K562 (cell line): ENCODE data around the gene PHYKPL. TPM values are rescaled to one million over a fixed set of nuclear protein-coding genes. Genes with fewer than 3 reads are reported as not detected.

Experiments
- ATAC-seq: fragments of 200-7000 bp; cut with Tn5 transposase; 3 replicates; pipeline ENCODE4 v1.9.1; 2020; ENCODE audit warnings: moderate library complexity
- BruUV-seq: library from RNA; stranded (reverse); fragments of 400-500 nt; replicated peaks from 2 replicates; lab custom pipeline; 2021; lab: Mats Ljungman, UMichigan
- CTCF ChIA-PET: fragments of 300-600 bp; formaldehyde crosslinking; extraction: SDS; loops from one replicate; lab custom pipeline; 2021; ENCODE audit warnings: low intra/inter-chr PET ratio; lab: Yijun Ruan, JAX
- POLR2A ChIA-PET: fragments of 300-600, 350-650 bp; sonication (Branson Sonifier 250); formaldehyde crosslinking; extraction: SDS; loops from one replicate; lab custom pipeline; 2021; ENCODE audit warnings: antibody characterized with exemption, inconsistent platforms; lab: Yijun Ruan, JAX
- DNase-seq, 4 experiments: peaks; one replicate each; pipeline versions ENCODE4 v3.0.0 to v3.0.0-alpha.2; 2011 to 2018; ENCODE audit warnings: low spot score in 3 of 4, mixed read lengths in 3 of 4; ENCODE audit errors: extremely low read depth in 1 of 4
- FAIRE-seq: peaks from 2 replicates; lab custom pipeline; 2011; peaks lifted over from hg19 to GRCh38; lab: Jason Lieb, UNC
- H2AFZ ChIP-seq: 2 replicates; pipeline ENCODE4 v1.6.0; 2011; ENCODE audit warnings: low read depth, low read length, control low read depth, inconsistent platforms
- H3K27ac ChIP-seq: fragments of 200-600 bp; 3 replicates; pipeline ENCODE4 v1.8.0; 2011; ENCODE audit warnings: low read depth, mild to moderate bottlenecking, control low read depth, inconsistent platforms, low read length, moderate library complexity, mixed read lengths; ENCODE audit errors: extremely low read depth
- H3K27me3 ChIP-seq, 2 experiments: fragments of 300-600 bp in 1 of 2; 2 replicates in 1 of 2; 3 replicates in 1 of 2; pipeline versions ENCODE4 v1.6.0 to v1.8.0; 2011; ENCODE audit warnings: inconsistent platforms in 2 of 2, low read length in 2 of 2, mild to moderate bottlenecking in 1 of 2, mixed read lengths in 1 of 2, moderate library complexity in 1 of 2; ENCODE audit not compliant: control insufficient read depth in 2 of 2, insufficient read depth in 2 of 2
- H3K36me3 ChIP-seq: fragments of 300-600 bp; 3 replicates; pipeline ENCODE4 v1.8.0; 2011; ENCODE audit warnings: mild to moderate bottlenecking, low read length, inconsistent platforms; ENCODE audit not compliant: control insufficient read depth, insufficient read depth
- H3K4me1 ChIP-seq, 2 experiments: fragments of 200-600 bp in 1 of 2; replicated peaks in 1 of 2; 2 replicates in 1 of 2; 3 replicates in 1 of 2; pipeline versions ENCODE4 v1.5.1 to v1.8.0; 2011; ENCODE audit warnings: inconsistent platforms in 2 of 2, low read length in 2 of 2, mild to moderate bottlenecking in 1 of 2, mixed read lengths in 1 of 2, moderate library complexity in 1 of 2; ENCODE audit not compliant: control insufficient read depth in 2 of 2, insufficient read depth in 2 of 2
- H3K4me2 ChIP-seq: 2 replicates; pipeline ENCODE4 v1.6.1; 2011; ENCODE audit warnings: low read length, control low read depth, inconsistent platforms, mixed read lengths; ENCODE audit not compliant: insufficient read depth
- H3K4me3 ChIP-seq: fragments of 200-600 bp; sonication (generic), shearing (Covaris generic); 2 replicates; pipeline ENCODE4 v1.5.1; 2016; ENCODE audit warnings: control low read depth, inconsistent platforms
- H3K79me2 ChIP-seq: fragments of 200-600 bp; 3 replicates; pipeline ENCODE4 v1.8.0; 2011; ENCODE audit warnings: low read length, inconsistent platforms; ENCODE audit not compliant: control insufficient read depth, insufficient read depth
- H3K9ac ChIP-seq, 2 experiments: 2 replicates each; pipeline versions ENCODE4 v1.6.0 to v1.6.1; 2011; ENCODE audit warnings: low read depth in 2 of 2, low read length in 2 of 2, control low read depth in 1 of 2, inconsistent platforms in 1 of 2, mild to moderate bottlenecking in 1 of 2, mixed read lengths in 1 of 2; ENCODE audit not compliant: insufficient read depth in 1 of 2
- H3K9me1 ChIP-seq: one replicate; pipeline ENCODE4 v1.6.0; 2011; ENCODE audit warnings: inconsistent platforms, mild to moderate bottlenecking, low read length, moderate library complexity; ENCODE audit not compliant: control insufficient read depth, insufficient read depth
- H3K9me3 ChIP-seq: replicated peaks from 2 replicates; pipeline ENCODE4 v1.5.1; 2011; ENCODE audit warnings: low read depth, low read length, inconsistent platforms; ENCODE audit not compliant: control insufficient read depth, insufficient read depth
- H4K20me1 ChIP-seq: replicated peaks from 2 replicates; pipeline ENCODE4 v1.6.1; 2011; ENCODE audit warnings: low read length, inconsistent platforms, mixed read lengths; ENCODE audit not compliant: control insufficient read depth, insufficient read depth
- BHLHE40 ChIP-seq: IDR thresholded peaks from 2 replicates; pipeline ENCODE4 v1.6.1; 2011; ENCODE audit warnings: low read length, improper control_type of control experiment
- CEBPB ChIP-seq: fragments of 450-650 bp; IDR thresholded peaks from 2 replicates; pipeline ENCODE4 v1.6.1; 2016; ENCODE audit warnings: missing genetic modification characterization, missing compliant biosample characterization
- CEBPG ChIP-seq, 3 experiments: fragments of 200-800 bp in 1 of 3; sonication (Bioruptor generic) in 1 of 3; sonication (generic) in 1 of 3; formaldehyde crosslinking in 1 of 3; IDR thresholded peaks in 2 of 3; conservative IDR thresholded peaks in 1 of 3; 2 replicates each; pipeline versions ENCODE4 v1.6.1 to v1.8.0; 2016 to 2022; ENCODE audit warnings: missing compliant biosample characterization in 2 of 3, missing genetic modification characterization in 2 of 3, mild to moderate bottlenecking in 1 of 3, missing genetic modification reagents in 1 of 3
- GTF2E2 ChIP-seq: fragments of 200-800 bp; sonication (Bioruptor generic); IDR thresholded peaks from 2 replicates; pipeline ENCODE4 v1.6.1; 2016; ENCODE audit warnings: missing genetic modification characterization, missing compliant biosample characterization
- L3MBTL2 ChIP-seq: fragments of 450-650 bp; IDR thresholded peaks from 2 replicates; pipeline ENCODE4 v1.6.1; 2016; ENCODE audit warnings: mild to moderate bottlenecking, moderate library complexity
- MAZ ChIP-seq, 2 experiments: fragments of 450-650 bp in 1 of 2; sonication (generic) in 1 of 2; formaldehyde crosslinking; IDR thresholded peaks in 1 of 2; conservative IDR thresholded peaks in 1 of 2; 2 replicates each; pipeline versions ENCODE4 v1.4.0 to v1.5.0; 2020; ENCODE audit warnings: mild to moderate bottlenecking in 1 of 2, missing genetic modification reagents in 1 of 2
- RB1 ChIP-seq: fragments of 450-650 bp; IDR thresholded peaks from 2 replicates; pipeline ENCODE4 v1.6.1; 2017; ENCODE audit warnings: low read depth, mild to moderate bottlenecking
- SLC30A9 ChIP-seq: fragments of 250-450 bp; sonication (Bioruptor Pico); IDR thresholded peaks from 2 replicates; pipeline ENCODE4 v1.8.0; 2022; ENCODE audit warnings: mild to moderate bottlenecking, moderate library complexity
- STAG1 ChIP-seq: sonication (generic); formaldehyde crosslinking; IDR thresholded peaks from 2 replicates; pipeline ENCODE4 v1.5.0; 2020; ENCODE audit warnings: missing genetic modification reagents, borderline replicate concordance
- THRAP3 ChIP-seq: fragments of 450-650 bp; IDR thresholded peaks from 2 replicates; pipeline ENCODE4 v1.6.1; 2016; ENCODE audit warnings: mild to moderate bottlenecking, inconsistent platforms, borderline replicate concordance
- WGBS: fragments of 100-300 bp; shearing (Covaris generic); methylation state at CpG from one replicate; pipeline ENCODE4 v1.1.6; 2016; ENCODE audit warnings: low coverage, mixed read lengths; ENCODE audit not compliant: insufficient coverage; ENCODE audit errors: missing lambda C conversion rate; 5-methylcytosine and 5-hydroxymethylcytosine counted together
- in situ Hi-C: fragments of 300-500 bp; cut with MboI; formaldehyde crosslinking; loops from 4 replicates; pipeline ENCODE4 v1.15.0; 2018; ENCODE audit warnings: inconsistent platforms, mixed read lengths
- intact Hi-C: fragments of 100-400 bp; cut with micrococcal nuclease; formaldehyde crosslinking; loops from 2 replicates; pipeline ENCODE4 v1.14.2; 2022
- polyA plus RNA-seq, 8 experiments: library from polyadenylated mRNA; depleted of rRNA in 4 of 8; stranded (reverse) in 5 of 8; unstranded in 3 of 8; fragments of >200 nt; fragmentation: Nextera tagmentation in 2 of 8; fragmentation: Illumina TruSeq in 1 of 8; extraction: Ambion mirVana in 2 of 8; extraction: Trizol in 1 of 8; gene quantifications; 2 replicates each; pipeline versions ENCODE4 v1.2.1 to v1.2.3, GENCODE V29; 2011 to 2014; ENCODE audit warnings: inconsistent platforms in 1 of 8, missing spikeins in 1 of 8
- total RNA-seq, 7 experiments: library from RNA; depleted of rRNA in 6 of 7; stranded (reverse); fragments of >200 nt in 6 of 7; fragmentation: Illumina TruSeq in 2 of 7; extraction: Trizol in 2 of 7; gene quantifications; 2 replicates each; pipeline versions ENCODE4 v1.2.1 to v1.2.3, GENCODE V29; 2011 to 2021; ENCODE audit warnings: low replicate concordance in 1 of 7
- TF ChIP-seq, protein P1 (sequence below): fragments of 250-450 bp; sonication (Bioruptor Pico); IDR thresholded peaks from 2 replicates; pipeline ENCODE4 v1.8.0; 2021; ENCODE audit warnings: moderate library complexity, mild to moderate bottlenecking, inconsistent platforms

Gene PHYKPL
- total and polyA plus RNA-seq, 9 of the 15 experiments (the other 6 are each of a cell fraction or from before 2014, with no cell fraction given): 4.7 to 34.7 (median 18.6) TPM

DNA sequence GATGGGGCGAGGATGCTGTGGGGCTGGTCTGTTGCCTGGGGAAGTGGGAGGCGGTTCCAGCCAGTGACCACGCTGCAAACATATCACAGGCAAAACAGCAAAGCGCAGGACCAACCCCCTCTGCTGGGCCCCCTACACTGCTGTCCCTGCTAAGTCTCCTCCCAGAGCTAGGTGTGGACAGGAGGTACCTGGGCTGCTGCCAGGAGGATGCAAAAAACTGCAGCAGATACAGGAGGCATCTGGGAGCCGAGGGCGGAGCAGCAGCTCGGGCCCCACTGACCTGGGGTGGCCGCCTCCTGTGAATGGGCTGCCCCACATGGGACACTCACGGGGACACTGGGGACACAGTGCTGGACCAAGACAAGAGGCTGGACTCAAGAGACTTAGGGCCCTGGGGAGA lies 48.0 kb upstream of the PHYKPL start:
- no peak for FAIRE-seq
- BruUV-seq: no TSS peak
- WGBS: 29% methylated on average over 9 of the region's 9 CpGs

DNA sequence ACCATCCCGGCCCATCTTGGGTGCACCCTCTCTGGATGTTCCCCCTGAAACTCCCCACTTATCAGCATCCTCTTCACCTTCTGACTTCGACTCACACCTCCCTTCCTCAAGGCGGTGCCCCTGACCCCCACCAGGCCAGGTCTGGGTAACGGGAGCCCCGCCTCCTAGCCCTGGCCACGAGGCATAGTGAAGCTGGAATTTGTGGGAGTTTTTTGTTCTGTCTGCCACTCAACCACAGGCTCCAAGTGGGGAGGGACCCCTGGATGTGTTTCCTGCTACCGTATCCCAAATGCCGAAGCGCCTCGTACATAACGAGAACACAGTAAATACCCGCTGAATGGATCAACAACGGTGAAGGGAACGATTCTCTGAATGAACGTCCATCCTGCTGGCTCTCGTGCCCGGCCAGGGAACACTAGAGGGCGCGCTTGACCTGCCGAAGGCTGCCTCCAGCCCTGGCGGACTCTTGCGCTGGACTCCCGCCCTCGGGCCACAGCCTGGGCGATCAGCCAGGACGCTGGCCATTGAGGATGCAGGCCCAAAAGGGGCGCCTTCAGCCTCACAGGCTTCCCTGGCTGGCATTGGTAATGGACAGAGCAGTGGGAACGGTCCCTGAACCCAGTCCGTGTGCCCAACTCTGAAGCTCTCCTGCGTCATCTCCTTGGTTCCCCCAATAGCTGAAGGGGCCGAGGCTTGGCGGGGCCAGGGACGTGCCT lies 47.3 kb upstream of the PHYKPL start:
- no peaks in the 10 kb centered on the region for H3K9me1 ChIP-seq
- intact Hi-C loops (loop anchor here (1.0 to 5.0 kb wide), 3 partner anchors 272 to 557 kb away; partner anchors contain the start of gene COL23A1), in situ Hi-C loops (loop anchor here (5.0 to 25.0 kb wide), 2 partner anchors 312 to 557 kb away; partner anchors contain the start of gene COL23A1)
- ChIA-PET CTCF (interaction anchor here (0.6 to 3.5 kb wide), 2 partner anchors 172 to 310 kb away, joined by 3 to 35 read pairs; partner anchors contain the start of gene COL23A1), POLR2A (interaction anchor here (1.2 kb wide), 1 partner anchor 308 kb away, joined by 5 read pairs; no protein-coding TSS in a partner anchor)
- H3K79me2 ChIP-seq: no peaks in the 10 kb centered on the region
- H3K9ac ChIP-seq: no peak overlapping the region
- 0 out of 2 replicates have a peak, but pooled peaks cover 4% of the 10 kb centered on the region for H4K20me1 ChIP-seq
- DNase-seq (peak; percentile 85 to 89 (median 87)), ATAC-seq (peak; percentile 99), FAIRE-seq (peak; percentile 95)
- H3K4me2 ChIP-seq: no peak overlapping the region
- no peak overlapping the region for H3K4me3 ChIP-seq
- WGBS: 11% methylated on average over 33 of the region's 33 CpGs
- peaks cover 4% of the 10 kb centered on the region; the same call in 1 of the 2 replicates for H3K9me3 ChIP-seq
- no peaks in the 10 kb centered on the region for H3K36me3 ChIP-seq
- BruUV-seq: no TSS peak
- H2AFZ ChIP-seq: peak overlapping the region; percentile 76
- peaks cover 0 to 12% of the 10 kb centered on the region in 2 experiments; a peak in 3 of 5 replicates for H3K4me1 ChIP-seq
- no peak overlapping the region for H3K27ac ChIP-seq
- peaks cover 12 to 64% of the 10 kb centered on the region in 2 experiments; a peak in 4 of 5 replicates for H3K27me3 ChIP-seq
- TF ChIP-seq SLC30A9 (no peak), MAZ (CRISPR knock-in tag; conservative IDR thresholded peaks at IDR 0.05 in 1 of 2, IDR thresholded peaks at IDR 0.05 in 1 of 2) (peak; percentile 19 to 68; a peak in 1 of 4 replicates), CEBPB (tag) (no peak), RB1 (peak; percentile 95), STAG1 (CRISPR knock-in tag) (peak; percentile 98), BHLHE40 (peak; percentile 69; the same call in 1 of the 2 replicates), CEBPG (CRISPR knock-in tag; IDR thresholded peaks at IDR 0.05) (no peak), CEBPG (tag; conservative IDR thresholded peaks at IDR 0.05 in 1 of 2, IDR thresholded peaks at IDR 0.05 in 1 of 2) (no peak), L3MBTL2 (peak; percentile 31; the same call in 1 of the 2 replicates), GTF2E2 (tag) (no peak)
- TF ChIP-seq, protein P1, sequence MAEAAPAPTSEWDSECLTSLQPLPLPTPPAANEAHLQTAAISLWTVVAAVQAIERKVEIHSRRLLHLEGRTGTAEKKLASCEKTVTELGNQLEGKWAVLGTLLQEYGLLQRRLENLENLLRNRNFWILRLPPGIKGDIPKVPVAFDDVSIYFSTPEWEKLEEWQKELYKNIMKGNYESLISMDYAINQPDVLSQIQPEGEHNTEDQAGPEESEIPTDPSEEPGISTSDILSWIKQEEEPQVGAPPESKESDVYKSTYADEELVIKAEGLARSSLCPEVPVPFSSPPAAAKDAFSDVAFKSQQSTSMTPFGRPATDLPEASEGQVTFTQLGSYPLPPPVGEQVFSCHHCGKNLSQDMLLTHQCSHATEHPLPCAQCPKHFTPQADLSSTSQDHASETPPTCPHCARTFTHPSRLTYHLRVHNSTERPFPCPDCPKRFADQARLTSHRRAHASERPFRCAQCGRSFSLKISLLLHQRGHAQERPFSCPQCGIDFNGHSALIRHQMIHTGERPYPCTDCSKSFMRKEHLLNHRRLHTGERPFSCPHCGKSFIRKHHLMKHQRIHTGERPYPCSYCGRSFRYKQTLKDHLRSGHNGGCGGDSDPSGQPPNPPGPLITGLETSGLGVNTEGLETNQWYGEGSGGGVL (CRISPR knock-in tag): no peak

More for the DNA sequence above, 48.0 kb upstream of the PHYKPL start:
- no peaks in the 10 kb centered on the region for H3K36me3 ChIP-seq
- POLR2A ChIA-PET: interaction anchor here (1.2 kb wide), 1 partner anchor 308 kb away, joined by 5 read pairs; no protein-coding TSS in a partner anchor
- DNase-seq (no peak), ATAC-seq (no peak)
- peaks cover 0 to 12% of the 10 kb centered on the region in 2 experiments; a peak in 3 of 5 replicates for H3K4me1 ChIP-seq
- H3K79me2 ChIP-seq: no peaks in the 10 kb centered on the region
- no peak overlapping the region for H3K27ac ChIP-seq
- H3K27me3 ChIP-seq: peaks cover 6 to 59% of the 10 kb centered on the region in 2 experiments; a peak in 4 of 5 replicates
- H2AFZ ChIP-seq: no peak overlapping the region
- H4K20me1 ChIP-seq: 0 out of 2 replicates have a peak, but pooled peaks cover 4% of the 10 kb centered on the region
- peaks cover 3% of the 10 kb centered on the region; the same call in 1 of the 2 replicates for H3K9me3 ChIP-seq
- CTCF ChIA-PET: interaction anchor here (0.9 to 3.5 kb wide), 2 partner anchors 310 to 1213 kb away, joined by 3 to 35 read pairs; partner anchors contain the start of gene COL23A1
- H3K9ac ChIP-seq: no peak overlapping the region
- H3K9me1 ChIP-seq: no peaks in the 10 kb centered on the region
- in situ Hi-C loops (loop anchor here (5.0 to 25.0 kb wide), 2 partner anchors 312 to 557 kb away; partner anchors contain the start of gene COL23A1), intact Hi-C loops (loop anchor here (1.0 to 5.0 kb wide), 3 partner anchors 272 to 557 kb away; partner anchors contain the start of gene COL23A1)
- H3K4me2 ChIP-seq: no peak overlapping the region
- TF ChIP-seq THRAP3: no peak
- no peak overlapping the region for H3K4me3 ChIP-seq
